CMK (cell line): Measurements from ENCODE around the gene SYNE1.

Experiments
- DNase-seq: peaks from one replicate; pipeline ENCODE4 v3.0.0-alpha.2; 2010; ENCODE audit warnings: low read depth

The SYNE1 gene

DNA sequence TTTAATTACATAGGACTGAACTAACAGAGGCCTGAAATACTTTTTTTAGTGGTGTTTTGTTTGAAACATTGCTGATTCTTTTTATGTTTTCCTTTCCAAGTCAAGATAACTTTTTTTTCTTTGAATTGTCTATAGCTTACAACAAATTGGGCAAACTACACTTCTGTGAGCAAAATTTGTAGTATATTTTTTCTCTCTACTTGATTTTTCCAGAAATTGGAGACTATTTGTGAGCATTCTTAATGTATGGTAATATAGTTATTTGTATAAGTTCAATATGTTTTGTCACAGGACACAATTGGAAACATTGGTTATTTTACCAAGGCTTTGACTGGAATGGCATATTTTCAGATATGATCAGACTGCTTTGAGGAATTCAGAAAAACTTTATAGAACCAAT lies 216.5 kb downstream of the SYNE1 start:
- DNase-seq = no peak

DNA sequence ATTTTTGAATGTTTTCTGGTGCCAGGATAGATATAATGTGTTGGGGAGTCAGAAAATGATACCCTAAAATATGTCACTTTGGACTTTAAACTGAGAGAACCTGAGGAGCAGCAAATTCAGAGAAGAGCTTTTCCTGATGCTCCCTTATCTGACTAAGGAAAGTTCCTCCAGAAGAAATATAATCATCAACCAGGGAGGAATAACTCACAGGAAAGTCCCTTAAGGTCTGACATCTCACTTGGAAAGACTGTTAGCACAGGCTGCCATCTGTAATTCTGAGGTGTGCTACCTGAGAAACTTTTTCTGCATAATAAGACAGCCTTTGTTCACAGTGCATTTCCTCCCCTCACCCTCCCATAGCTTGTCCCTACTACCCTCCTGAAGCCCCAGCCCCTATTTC lies 218.6 kb downstream of the SYNE1 start:
- no peak for DNase-seq

DNA sequence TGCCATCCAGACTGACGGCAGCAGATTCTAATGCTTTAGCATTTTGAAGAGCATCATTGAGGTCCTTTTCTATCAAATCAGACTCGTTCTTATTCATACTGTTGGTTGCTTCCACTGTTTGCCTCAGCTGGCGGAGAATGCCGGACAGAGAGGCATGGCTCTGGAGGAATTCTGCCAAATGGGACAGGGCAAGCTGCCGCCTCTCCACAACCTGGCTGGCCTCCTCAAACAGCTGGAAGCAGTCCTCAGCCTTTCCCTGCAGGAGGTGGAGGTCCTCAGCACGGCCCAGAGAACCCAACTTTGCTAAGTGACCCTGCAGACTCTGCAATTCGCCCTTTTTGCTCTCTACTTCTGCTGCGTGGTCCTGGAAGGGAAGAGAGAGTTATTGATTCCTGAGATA lies 220.5 kb downstream of the SYNE1 start:
- DNase-seq = no peak

DNA sequence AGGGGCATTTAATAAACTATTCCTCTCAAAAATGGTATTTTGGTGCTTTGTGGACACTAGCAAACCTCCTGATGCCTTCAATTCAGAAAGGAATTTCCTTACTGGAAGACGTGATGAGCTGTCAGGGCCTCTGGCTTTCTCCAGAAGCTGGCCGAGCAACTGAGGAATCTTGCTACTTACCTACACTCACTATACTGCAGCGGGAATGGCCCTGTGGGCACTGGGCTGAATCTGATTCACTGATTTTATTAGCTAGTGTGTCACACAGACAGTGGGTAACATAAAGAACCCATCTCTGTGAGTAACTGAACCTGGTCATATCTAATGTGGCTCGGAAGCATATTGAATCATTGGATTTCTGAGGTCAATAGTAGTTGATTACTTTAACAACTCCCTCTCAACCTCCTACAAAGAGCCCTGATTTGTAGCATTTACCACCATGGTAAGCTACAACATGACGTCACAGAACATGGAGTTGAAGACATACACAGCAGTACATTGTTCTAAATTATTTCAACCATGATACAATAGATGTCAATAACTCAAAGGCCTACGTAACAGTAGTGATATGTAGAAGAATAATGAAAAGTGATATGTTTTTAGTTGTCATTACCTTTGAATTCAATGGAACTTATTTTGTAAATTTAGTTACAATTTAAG lies 232.1 kb downstream of the SYNE1 start:
- DNase-seq = no peak

DNA sequence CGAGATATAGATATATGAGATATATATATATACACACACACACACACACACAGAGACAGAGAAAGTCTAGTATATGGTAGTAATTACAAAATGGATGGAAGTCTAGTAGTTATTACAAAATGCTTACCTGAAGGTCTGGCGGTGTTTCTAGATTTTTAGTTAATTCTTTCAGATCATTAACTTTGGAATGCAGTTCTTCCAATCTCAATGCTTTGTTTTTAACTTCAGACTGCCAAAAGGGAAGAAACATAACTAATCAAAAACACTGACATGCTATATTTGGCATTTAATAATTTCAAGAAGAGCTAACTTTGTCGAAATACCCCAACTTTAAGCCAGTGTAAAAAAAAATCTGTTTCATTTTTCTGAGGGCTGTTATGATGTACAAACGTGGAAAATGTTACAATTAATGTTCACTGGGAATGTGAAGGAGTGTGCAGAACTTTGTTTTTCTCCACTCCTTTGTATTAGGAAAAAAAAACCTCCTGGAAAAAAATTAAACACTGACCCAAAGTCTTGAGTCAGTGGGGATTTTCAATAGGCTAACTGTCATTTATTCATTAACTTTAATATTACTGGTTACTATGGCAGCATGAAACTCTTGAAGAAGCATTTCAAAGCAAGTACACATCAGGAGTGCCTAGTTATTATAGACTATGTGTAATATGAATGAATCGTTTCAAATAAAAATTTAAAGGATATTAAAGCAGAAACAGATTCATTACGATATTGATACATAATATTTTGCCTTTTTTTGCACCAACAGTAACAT lies 232.9 kb downstream of the SYNE1 start:
- no peak for DNase-seq

DNA sequence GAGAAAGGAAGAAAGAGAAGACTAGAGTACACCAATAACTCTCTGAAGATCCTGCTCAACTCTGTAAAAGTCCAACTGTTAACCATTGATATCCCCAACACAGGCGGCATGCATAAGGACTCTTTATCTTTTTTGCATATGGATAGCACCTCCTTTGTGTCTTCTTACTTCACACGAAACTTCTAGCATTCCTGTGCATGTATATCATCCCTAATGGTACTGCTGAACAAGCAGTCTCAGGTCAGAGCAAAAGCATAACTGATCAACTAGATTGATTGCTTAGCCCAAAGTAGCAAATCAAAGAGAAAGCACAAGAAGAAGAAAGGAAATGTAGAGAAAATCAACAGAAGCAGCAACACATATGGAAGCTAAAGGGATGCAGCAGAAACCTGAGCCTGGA lies 234.4 kb downstream of the SYNE1 start:
- DNase-seq = no peak

DNA sequence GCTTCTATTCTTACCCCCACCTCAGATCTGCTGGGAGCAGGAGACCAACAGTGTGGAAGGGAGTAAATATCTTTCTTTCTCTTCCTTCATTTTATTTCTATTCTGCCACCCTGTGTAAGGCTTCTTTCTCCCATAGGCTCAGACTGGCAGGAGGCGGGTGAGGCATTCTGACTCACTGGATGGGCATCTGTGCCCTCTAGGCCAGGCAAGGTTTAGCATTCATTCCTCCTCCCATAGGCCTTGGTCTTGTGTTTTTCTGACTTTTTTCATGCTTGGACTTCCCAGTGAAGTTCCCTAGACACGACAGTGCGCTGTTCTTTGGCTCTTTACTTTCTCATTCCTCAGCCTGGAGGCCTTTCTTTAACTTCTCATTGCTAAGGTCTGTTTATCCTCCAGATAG lies 235.2 kb downstream of the SYNE1 start:
- DNase-seq = no peak

DNA sequence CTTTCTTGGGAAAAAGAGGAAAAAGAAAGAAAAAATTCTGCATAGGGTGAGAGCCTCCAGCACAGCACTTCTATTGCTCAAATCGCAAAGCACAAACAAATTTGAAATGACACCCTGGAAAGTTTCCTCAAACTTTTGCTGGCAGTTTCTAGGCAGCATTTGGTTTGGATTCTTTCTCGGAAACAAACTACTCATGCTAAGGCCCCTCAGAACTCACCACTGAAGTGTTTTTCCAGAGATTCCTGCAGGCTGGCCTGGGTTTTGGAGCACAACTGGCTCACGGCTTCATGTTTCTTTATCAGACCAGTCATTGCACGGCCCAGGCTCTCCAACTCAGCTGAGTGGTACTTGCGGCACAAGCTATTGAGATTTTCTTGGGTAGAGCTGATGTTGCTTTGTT lies 237.8 kb downstream of the SYNE1 start:
- no peak for DNase-seq

DNA sequence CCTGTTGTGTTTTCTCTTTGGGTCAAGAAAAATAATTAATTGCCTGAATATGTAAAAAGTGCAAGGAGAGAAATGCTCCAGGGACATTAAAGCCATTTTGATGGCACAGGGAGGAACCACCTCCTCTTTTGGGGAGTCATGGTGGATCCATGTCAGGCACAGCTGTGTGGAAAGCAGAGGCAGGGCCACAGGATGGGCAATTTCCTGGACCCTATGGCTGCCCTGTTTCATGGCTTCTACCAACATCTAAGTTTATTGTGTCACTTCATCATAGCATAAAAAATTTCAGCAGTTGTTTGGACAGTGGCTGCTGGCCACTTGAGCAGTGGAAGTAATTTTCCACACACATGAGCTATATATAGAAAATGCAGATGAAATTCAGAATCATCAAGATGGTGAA lies 238.2 kb downstream of the SYNE1 start:
- DNase-seq = no peak

DNA sequence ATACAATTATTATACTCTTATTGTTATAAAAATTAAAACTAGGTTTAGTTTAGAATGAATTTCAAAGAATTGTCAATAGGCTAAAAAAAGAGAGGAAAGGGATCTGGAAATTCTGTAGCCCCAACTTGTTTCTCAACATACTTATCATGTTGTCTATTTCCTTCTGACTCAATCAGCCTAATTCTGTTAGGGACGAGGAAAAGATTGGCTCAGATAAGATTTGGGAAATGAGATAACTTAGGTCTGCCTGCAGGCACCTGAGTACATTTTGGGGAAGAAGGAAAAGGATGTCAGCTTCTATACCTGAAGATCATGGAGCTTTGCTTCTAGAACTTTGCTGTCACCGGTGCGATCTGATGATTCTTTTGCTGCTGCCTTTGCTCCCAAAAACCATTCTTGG lies 238.8 kb downstream of the SYNE1 start:
- DNase-seq = no peak

DNA sequence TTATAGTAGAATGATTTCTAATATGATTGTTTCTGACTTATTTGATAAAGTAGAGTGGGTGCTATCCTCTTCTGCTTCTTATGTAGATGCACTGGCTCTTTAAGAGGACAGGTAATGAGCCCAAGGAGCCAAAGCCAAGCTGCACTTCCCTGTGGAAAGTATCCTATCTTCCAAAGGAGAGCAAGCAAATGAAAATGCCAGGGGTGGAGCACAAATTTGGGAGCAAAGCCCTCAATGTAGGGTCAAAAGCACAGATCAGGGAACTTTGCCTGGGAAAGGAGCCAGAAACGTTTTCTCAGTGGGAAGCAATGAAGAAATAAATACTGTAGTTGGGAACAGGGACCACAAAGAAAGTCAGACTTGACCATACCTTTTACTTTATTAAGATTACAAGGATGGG lies 242.9 kb downstream of the SYNE1 start:
- DNase-seq = no peak

DNA sequence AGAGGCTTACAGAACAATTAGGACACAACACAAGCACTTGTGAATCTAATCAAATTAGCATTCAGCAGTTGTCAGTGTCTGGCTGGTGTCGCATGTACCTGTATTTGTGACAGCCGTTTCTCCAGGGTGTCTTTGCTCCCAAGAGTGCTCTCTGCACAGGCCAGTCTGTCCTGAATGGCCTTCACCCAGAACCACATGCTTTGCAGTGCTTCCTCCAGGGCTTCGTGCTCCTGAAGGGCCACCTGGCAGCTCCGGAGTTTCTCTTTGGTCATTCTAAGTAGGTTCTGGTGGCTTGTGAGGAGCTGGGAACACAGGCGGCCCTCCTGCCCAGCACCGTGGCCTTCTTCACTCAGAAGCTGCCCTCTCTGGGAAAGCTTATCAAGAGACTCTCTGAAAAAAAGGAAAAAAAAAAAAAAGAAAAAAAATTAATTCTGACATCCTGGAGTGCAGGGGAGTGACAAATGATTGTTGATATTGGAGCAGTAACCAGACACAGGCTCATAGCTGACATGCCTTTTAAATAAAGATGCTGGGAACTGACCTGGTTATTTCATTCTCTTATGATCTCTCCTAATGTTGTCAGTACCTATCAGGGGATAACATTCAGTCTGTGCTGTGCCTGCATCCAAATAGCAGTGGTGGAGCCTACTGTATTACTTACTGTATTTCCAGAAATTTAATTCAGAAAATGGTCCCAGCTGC lies 245.8 kb downstream of the SYNE1 start:
- no peak for DNase-seq

DNA sequence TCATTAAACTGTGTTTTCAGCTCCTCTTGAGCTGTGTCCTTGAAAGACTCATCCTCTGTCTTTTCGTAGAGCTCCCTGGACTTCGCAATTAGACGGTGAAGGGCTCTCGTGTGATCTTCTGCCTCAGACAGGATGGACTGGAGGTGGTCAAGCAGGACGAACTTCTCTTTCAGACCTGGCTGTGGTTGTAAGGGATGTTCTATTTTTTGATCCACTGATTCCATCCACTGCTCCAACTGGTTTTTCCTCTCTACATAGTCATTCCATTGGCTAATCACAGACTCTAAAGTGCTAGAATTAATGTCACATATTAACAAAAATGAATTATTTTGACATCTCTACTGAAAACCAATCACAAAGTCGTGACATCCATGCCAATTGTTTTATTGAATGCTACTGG lies 250.1 kb downstream of the SYNE1 start:
- DNase-seq = no peak

DNA sequence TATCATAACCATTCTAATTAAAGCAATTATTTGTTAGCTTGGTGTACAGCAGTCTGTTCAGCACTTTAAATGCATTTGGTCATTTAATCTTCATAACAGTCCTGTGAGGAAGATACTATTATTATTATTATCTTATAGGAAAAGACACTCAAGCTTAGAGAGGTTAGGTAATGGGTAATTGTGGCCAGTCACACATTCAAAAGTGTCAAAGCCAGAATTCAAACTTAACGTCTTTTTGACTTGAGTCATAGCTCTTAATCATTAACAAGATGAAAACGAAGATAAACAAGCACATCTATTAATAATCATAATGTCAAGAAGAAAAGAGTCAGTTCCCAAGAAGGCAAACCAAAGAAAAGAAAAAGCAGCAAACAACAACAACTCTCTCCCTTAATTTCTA lies 251.0 kb downstream of the SYNE1 start:
- DNase-seq = no peak

DNA sequence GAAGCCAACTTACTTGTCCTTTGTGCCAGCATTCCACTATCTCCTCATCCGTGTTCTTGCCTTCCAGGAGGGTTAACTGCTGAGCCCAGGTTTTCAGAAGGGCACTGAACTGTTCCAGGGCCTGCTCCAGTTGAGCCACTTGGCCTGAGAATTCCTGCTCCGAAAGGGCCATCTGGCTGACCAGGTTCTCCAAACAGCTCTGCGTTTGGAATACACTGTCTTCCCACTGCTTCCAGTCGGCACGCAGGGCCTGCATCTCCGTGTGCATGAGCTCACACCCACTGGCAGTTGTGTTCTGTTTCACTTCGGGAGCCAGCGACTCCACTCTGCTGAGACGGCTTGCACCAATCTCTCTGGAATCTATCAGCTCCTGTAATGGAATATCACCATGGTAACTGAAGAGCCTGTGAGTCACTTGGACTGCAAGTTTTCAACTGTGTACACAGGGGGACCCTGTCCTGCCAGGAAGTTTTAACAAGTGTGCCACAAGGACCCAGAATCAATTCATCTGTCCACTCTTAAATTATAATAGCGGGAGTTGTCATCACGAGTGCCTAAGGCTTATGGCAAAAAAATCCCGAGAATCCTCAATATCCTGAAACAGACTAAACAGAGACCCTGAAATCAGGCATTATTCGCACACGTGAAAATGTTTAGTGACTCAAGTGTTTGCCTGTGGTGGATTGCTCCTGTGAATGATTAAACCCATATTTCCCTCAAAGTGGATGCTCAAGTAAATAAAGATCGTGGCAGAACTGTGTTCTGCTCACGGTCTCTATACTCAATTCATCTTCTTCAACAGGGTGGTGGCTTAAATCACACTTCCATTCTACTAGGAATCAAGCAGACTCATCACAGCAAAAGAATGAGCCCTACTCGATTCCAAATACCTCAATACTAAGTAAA lies 255.9 kb downstream of the SYNE1 start:
- DNase-seq = no peak

DNA sequence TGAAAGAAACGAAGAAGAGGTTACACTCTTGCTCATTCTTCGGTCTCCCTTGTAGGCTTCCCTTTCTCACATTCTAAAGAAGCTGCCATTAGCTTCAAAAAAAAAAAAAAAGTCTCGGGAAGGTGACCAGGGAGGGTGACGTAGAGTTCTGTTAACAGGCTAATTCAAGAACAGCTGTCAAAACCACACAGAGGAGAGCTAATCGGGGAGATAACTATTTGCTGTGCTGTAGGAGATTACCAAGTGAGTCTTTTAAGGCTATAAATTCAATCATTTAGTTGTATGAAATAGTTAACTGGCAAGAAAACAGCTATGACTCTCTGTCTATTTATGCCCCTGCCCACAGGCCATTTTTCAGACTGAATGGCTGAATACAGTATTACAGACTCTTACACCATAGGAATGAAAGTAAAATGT lies 256.8 kb downstream of the SYNE1 start:
- DNase-seq = no peak

DNA sequence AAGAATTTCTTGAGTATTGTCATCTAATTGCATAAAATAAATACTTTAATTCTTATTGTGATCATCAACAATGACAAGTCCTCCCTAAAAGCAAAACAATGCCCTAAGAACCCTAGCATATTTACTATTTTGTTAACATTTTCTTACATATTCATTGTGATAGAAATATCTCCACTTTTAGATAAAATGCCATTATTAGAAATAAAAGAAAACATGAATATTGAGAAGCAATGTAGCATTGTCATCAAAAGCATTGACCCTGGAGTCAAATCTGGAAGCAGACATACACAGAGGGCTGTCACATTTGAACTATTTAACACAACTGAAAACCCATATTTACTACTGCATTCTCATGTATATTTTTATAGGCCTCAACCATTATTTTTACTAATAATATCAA lies 257.7 kb downstream of the SYNE1 start:
- DNase-seq = no peak

DNA sequence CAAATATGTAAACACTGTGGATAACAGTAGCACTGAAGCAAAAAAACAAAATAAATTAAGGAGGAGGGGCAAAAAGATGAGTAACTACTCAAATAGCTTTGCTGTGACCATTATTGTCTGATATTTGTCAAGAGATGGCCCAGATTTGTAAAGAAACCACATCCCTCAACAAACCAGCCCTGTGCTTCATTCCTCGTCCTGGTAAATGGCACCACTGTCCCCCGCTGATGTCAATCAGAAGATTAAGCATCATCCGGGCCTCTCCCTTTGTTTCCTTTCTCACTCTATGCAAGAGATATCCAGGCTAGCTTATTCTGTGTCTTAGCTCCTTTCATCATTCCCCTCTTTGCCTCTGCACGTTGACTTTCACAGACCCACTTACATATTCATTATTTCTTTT lies 259.0 kb downstream of the SYNE1 start:
- no peak for DNase-seq

DNA sequence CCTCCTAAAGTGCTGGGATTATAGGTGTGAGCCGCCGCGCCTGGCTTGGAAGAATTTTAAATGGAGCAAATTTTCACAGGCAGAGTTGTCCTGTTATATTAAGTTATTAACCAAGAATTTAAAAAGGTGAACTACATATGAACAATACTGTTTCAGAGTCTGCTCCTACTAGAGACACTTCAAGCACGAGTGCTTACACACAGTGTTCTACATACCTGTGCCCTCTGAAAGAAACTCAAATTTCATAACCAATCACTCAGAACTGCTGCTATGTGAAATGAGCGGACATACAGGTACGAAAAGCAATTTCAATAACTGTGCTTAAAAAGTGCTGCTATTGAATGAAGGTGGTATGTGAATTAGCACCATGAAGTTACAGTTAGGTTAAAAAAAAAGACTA lies 262.0 kb downstream of the SYNE1 start:
- no peak for DNase-seq

DNA sequence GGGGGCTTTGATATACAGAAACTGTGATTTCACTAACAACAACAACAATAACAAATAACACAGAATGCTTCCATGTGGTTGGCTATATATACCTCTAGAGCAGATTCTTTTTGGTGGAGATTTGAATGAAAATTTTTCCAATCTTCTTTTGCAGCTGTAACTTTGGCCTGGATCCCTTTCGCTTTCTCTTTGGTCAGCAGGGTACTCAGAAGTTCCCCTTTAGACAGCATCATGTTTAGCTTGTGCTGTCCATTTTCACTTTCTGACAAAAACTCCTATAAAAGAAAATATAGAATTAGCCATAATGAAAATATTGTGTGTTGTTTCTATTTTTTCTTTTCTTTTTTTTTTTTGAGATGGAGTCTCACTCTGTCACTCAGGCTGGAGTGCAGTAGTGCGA lies 264.2 kb downstream of the SYNE1 start:
- DNase-seq = no peak

DNA sequence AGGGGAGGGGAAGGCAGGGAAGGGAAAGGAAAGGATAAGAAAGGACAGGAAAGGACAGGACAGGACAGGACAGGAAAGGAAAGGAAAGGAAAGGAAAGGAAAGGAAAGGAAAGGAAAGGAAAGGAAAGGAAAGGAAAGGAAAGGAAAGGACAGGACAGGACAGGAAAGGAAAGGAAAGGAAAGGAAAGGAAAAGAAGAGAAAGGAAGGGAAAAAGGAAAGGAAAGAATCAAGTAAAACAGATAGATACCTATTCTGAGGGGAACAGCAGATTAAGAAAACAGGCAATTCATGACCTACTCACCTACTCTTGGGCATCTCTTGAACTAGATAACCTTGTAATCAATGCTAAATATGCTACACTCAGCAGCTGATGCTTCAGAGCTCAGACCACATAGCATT lies 265.4 kb downstream of the SYNE1 start:
- no peak for DNase-seq
